Ishikawa (cell line): Measurements from ENCODE around the gene SPNS3.

ENCODE experiments used
- CEBPB ChIP-seq: IDR thresholded peaks from 2 replicates; pipeline ENCODE4 v1.6.1; 2012
- CREB1 ChIP-seq: IDR thresholded peaks from 2 replicates; pipeline ENCODE4 v1.6.1; 2012; ENCODE audit warnings: low read depth
- EGR1 ChIP-seq: IDR thresholded peaks from 2 replicates; pipeline ENCODE4 v1.6.1; 2012
- EP300 ChIP-seq: IDR thresholded peaks from 2 replicates; pipeline ENCODE4 v1.6.1; 2012; ENCODE audit warnings: borderline replicate concordance
- FOXM1 ChIP-seq: IDR thresholded peaks from 2 replicates; pipeline ENCODE4 v1.6.1; 2012; ENCODE audit warnings: low read depth, borderline replicate concordance
- NFIC ChIP-seq: IDR thresholded peaks from 2 replicates; pipeline ENCODE4 v1.6.1; 2012
- RAD21 ChIP-seq: IDR thresholded peaks from 2 replicates; pipeline ENCODE4 v1.6.1; 2012; ENCODE audit warnings: low read depth
- REST ChIP-seq: IDR thresholded peaks from 2 replicates; pipeline ENCODE4 v1.6.1; 2012; ENCODE audit warnings: low read depth, mild to moderate bottlenecking
- TAF1 ChIP-seq: IDR thresholded peaks from 2 replicates; pipeline ENCODE4 v1.6.1; 2012; ENCODE audit warnings: low read depth, mild to moderate bottlenecking
- TCF12 ChIP-seq: IDR thresholded peaks from 2 replicates; pipeline ENCODE4 v1.6.1; 2012; ENCODE audit warnings: low read depth
- TEAD4 ChIP-seq: IDR thresholded peaks from 2 replicates; pipeline ENCODE4 v1.6.1; 2012
- YY1 ChIP-seq: IDR thresholded peaks from 2 replicates; pipeline ENCODE4 v1.6.1; 2012; ENCODE audit warnings: low read depth
- ZBTB7A ChIP-seq: IDR thresholded peaks from 2 replicates; pipeline ENCODE4 v1.6.1; 2012; ENCODE audit warnings: low read depth
- TF ChIP-seq, protein P1 (sequence below): IDR thresholded peaks from 2 replicates; pipeline ENCODE4 v1.6.1; 2012
- TF ChIP-seq, protein P2 (sequence below): IDR thresholded peaks from 2 replicates; pipeline ENCODE4 v1.6.1; 2012

SPNS3 gene

GRCh38 chr17:4436846-4437245 is 3.1 kb downstream of the SPNS3 start:
- TF ChIP-seq, protein P1, sequence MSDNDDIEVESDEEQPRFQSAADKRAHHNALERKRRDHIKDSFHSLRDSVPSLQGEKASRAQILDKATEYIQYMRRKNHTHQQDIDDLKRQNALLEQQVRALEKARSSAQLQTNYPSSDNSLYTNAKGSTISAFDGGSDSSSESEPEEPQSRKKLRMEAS, result no peak
- no peak for TF ChIP-seq REST
- no peak for TF ChIP-seq EP300
- TF ChIP-seq, protein P2, sequence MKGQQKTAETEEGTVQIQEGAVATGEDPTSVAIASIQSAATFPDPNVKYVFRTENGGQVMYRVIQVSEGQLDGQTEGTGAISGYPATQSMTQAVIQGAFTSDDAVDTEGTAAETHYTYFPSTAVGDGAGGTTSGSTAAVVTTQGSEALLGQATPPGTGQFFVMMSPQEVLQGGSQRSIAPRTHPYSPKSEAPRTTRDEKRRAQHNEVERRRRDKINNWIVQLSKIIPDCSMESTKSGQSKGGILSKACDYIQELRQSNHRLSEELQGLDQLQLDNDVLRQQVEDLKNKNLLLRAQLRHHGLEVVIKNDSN, result no peak
- TF ChIP-seq RAD21, result no peak
- TF ChIP-seq YY1, result no peak
- no peak for TF ChIP-seq CREB1
- no peak for TF ChIP-seq TCF12
- no peak for TF ChIP-seq CEBPB
- no peak for TF ChIP-seq ZBTB7A
- no peak for TF ChIP-seq EGR1
- TF ChIP-seq FOXM1, result no peak

- TF ChIP-seq TEAD4 (no peak), NFIC (no peak), REST (no peak), CREB1 (no peak), EP300 (no peak), ZBTB7A (no peak), FOXM1 (no peak), CEBPB (no peak), EGR1 (no peak)
- TF ChIP-seq, protein P2, result no peak
- TF ChIP-seq, protein P1, result no peak
These were observed 4.6 kb downstream of the SPNS3 start for GRCh38 chr17:4438162-4438944.

DNA sequence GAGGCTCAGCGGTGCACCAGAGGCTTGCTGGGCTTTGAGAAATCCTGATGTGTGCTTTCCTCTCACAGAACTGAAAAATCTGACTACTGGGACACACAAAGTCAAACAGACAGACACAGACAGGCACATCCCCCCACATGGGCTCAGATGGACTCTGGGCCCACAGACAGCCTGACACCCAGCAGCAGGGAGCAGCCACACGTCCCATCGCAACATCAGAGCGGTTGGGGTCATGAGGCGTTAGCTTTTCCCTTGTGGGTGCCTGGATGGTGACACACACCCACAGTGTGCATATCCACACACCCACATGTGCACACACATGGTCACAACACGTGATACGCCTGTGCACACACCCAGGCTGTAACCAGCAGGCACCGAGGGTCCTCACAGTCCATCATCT is 6.3 kb downstream of the SPNS3 start:
- no peak for TF ChIP-seq EGR1

GRCh38 chr17:4440690-4441686 is 7.2 kb downstream of the SPNS3 start:
- TF ChIP-seq CEBPB, result no peak
- no peak for TF ChIP-seq EP300
- no peak for TF ChIP-seq EGR1
- no peak for TF ChIP-seq ZBTB7A
- TF ChIP-seq, protein P1, result no peak
- TF ChIP-seq NFIC, result no peak
- TF ChIP-seq, protein P2, result no peak
- TF ChIP-seq CREB1, result no peak
- no peak for TF ChIP-seq TCF12
- no peak for TF ChIP-seq TEAD4
- no peak for TF ChIP-seq REST
- TF ChIP-seq RAD21, result no peak
- no peak for TF ChIP-seq YY1
- TF ChIP-seq TAF1, result no peak
- no peak for TF ChIP-seq FOXM1
